NOMO-1 treated with dmso at 0.1 percent for 144 hours (cell line): ENCODE measurements around the gene GALNT5.
"Not testable (repeated sequence)": the region's sequence is repeated elsewhere in the genome, so short reads cannot be mapped to it uniquely, and the experiment has no call there.

Experiments used
- DNase-seq: peaks from one replicate; lab custom pipeline; 2025; ENCODE audit not compliant: unreplicated experiment; lab: John Stamatoyannopoulos, UW

GALNT5 gene

GRCh38 chr2:157326698-157327097, 69.2 kb downstream of the GALNT5 start:
- DNase-seq = no peak

- no peak for DNase-seq
Observed at GRCh38 chr2:157327200-157327599, 69.7 kb downstream of the GALNT5 start.

- peak; percentile 38 for DNase-seq
Observed at GRCh38 chr2:157327621-157328500, 70.4 kb downstream of the GALNT5 start.

- no peak for DNase-seq
Observed at GRCh38 chr2:157329524-157329923, 72.0 kb downstream of the GALNT5 start.

GRCh38 chr2:157333304-157334047, 76.0 kb downstream of the GALNT5 start:
- DNase-seq = no peak

GRCh38 chr2:157334335-157334734, 76.8 kb downstream of the GALNT5 start:
- no peak for DNase-seq

- DNase-seq = no peak
Observed at GRCh38 chr2:157334797-157335196, 77.3 kb downstream of the GALNT5 start.

- DNase-seq = no peak
Observed at GRCh38 chr2:157336137-157337010, 78.9 kb downstream of the GALNT5 start.

GRCh38 chr2:157337978-157338377, 80.5 kb downstream of the GALNT5 start:
- no peak for DNase-seq

- no peak for DNase-seq
Observed at GRCh38 chr2:157339965-157340655, 82.6 kb downstream of the GALNT5 start.

- DNase-seq = not testable (repeated sequence)
Observed at GRCh38 chr2:157341381-157341780, 83.9 kb downstream of the GALNT5 start.

GRCh38 chr2:157345647-157346389, 88.3 kb downstream of the GALNT5 start:
- no peak for DNase-seq

- no peak for DNase-seq
Observed at GRCh38 chr2:157348291-157348921, 90.9 kb downstream of the GALNT5 start.

- no peak for DNase-seq
Observed at GRCh38 chr2:157349949-157350515, 92.5 kb downstream of the GALNT5 start.

- DNase-seq = no peak
Observed at GRCh38 chr2:157355618-157356017, 98.1 kb downstream of the GALNT5 start.

- no peak for DNase-seq
Observed at GRCh38 chr2:157359628-157360027, 102.1 kb downstream of the GALNT5 start.

GRCh38 chr2:157361526-157361925, 104.0 kb downstream of the GALNT5 start:
- no peak for DNase-seq

GRCh38 chr2:157362627-157363026, 105.1 kb downstream of the GALNT5 start:
- no peak for DNase-seq

GRCh38 chr2:157363612-157364101, 106.2 kb downstream of the GALNT5 start:
- DNase-seq = no peak
